HG02943 (cell line): Measurements from ENCODE around the gene ZNF385B.

Experiments
- ATAC-seq: cut with Tn5 transposase; IDR thresholded peaks from one replicate; pipeline ENCODE4 v1.9.1; 2021; ENCODE audit warnings: mild to moderate bottlenecking, low read depth, moderate library complexity; ENCODE audit not compliant: unreplicated experiment

Gene ZNF385B

DNA sequence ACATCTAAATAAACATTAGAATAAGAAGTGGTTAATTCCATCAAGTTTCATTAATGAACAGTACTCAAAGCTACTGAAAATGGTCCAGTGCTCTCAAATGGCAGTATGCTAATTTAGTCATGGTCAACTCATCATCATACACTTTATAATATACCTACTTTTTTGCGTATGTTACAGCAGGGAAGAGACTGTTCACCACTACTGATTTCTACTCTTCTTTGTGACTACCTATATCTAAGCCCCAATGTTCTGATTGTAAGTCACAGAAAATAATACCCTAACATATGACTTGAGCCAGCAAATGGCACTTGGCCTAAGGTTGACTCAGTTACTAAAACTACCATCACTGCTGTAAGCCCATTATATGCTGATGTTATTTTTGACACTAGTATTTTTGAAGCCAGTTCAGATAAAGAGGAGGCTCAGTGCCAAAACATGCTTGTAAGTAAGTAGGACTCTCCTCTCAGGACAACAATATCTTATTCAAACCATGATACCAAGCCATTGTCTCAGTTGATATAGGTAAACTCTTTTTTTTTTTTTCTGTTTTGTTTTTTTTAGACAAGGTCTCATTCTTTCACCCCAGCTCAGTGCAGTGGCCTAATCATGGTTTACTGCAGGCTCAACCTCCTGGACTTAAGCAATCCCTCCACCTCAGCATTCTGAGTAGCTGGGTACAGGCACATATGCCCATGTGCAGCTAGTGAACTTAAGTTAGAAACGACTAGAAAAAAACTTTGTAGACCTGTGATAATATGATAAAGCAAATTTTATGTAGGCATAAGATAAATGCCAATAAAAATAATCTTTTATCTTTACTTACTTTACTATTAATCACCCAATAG is 266.9 kb downstream of the ZNF385B start:
- ATAC-seq, result no peak

GRCh38 chr2:179593323-179593722 is 268.1 kb downstream of the ZNF385B start:
- no peak for ATAC-seq

- ATAC-seq, result no peak
Measured at GRCh38 chr2:179592167-179592936, 269.1 kb downstream of the ZNF385B start.

DNA sequence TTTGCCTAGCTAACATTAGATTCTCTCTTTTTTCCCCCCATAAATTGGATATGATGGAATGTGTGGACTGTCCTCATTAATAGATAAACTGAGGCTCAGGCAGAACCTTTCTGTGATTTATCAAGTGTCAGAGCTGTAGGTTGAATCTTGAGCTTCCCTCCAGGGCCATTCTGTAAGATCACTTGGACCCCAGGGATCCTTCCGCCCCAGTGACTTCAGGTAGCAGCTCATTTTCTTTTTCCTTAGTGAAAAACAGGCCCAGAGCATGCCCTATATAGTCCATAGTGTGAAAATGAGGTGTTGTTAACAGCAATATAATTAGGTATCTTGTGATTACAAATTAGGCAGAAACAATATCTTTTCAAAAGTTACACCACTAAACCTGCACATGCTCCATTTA is 269.7 kb downstream of the ZNF385B start:
- no peak for ATAC-seq

DNA sequence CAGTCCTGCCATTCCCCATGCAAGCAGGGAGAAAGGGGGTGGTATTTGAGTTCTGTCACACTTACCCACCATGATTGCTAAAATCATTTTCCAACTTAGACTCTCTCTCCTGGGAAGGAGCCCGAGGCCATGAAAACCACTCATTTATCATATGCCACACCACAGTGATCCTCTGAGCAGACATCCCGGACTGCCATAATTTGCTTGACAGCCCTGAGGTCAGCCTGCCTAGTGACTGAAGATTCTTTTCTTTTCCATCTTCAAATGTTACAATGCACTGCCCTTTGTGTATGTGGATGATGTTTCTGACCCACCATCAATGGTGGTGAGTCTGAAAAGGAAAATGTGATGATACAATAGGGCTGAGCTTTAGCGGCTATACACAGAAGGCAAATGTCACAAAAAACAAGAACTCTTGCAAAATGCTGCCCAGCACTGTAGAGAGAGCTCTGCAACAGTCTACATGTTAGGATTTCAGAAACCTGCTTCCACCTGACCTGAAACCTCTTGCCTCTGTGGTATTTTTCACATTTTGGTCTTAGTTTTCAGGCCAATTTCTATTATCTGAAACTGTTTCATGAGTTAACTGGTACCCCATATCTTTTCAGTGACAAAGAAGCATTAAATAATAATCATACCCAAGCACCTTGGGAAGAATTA is 272.8 kb downstream of the ZNF385B start:
- no peak for ATAC-seq

- ATAC-seq, result no peak
Measured at GRCh38 chr2:179584760-179585159, 276.7 kb downstream of the ZNF385B start.

DNA sequence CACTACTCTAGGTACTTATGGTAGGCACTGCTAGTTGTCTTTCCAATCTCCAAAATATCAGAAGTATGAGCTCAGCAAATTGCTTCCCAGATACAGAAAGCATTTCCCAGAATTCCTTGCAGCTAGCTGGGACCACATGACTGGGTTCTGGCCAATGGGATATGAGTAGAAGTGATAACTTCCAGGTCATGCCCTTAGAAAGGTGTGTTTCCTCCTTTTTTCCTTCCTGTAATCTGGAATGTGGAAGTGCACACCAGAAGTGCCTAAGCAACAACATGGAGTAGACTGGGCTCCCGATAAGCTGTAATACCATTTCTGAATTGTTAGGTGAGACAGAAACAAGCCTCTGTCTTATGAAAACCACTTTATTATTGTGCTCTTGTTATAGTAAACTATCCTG is 279.8 kb downstream of the ZNF385B start:
- no peak for ATAC-seq

DNA sequence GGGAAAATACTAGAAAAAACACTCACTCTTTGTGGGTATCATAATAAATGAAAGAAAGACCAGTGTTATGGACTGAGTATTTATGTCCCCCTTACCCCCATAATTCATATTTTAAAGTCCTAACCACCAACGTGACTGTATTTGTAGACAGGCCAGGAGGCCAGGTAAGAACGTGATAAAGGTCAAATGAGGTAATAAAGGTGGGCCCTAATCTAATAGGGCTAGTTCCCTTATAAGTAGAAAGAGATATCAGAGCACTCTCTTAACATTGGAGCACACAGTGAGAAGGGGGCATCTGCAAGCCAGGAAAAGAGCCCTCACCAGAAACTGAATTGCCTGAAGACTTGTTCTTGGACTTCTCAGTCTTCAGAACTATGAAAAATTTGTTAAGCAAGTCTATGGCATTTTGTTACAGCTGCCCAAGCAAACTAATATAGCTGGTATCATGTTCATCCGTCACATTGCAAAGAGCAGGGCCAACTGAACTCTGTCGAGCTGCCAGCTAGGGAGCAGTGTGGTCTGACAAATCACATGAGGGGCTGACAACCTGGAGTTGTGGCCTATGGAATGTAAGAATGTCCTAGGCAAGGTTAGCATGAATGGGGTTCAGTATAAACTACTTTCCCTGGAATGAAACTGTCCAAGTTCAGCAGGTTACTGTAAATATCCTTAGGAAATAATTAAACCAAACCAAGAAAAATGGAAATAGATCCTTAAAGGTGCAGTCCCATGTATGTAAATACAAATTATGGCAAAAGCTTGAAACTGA is 280.9 kb downstream of the ZNF385B start:
- no peak for ATAC-seq

DNA sequence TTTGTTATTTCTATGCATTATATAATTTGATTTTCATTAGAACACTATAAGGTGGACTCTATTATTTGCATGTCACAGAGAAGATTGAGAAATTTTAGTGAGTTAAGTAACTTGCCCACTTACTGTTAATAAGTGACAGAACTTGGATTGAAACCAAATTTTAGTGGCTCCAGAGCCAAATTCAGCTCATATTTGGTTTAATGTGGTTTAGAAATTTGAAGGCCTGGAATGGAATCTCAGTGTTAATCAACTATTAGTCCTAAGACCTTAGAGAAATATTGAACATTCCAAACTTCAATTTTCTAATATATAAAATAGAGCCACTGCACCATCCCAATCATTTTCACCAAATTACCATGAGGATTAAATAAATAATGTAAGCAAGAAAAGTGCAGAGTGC is 281.6 kb downstream of the ZNF385B start:
- ATAC-seq, result no peak

- ATAC-seq, result no peak
Measured at GRCh38 chr2:179578171-179578916, 283.1 kb downstream of the ZNF385B start.

DNA sequence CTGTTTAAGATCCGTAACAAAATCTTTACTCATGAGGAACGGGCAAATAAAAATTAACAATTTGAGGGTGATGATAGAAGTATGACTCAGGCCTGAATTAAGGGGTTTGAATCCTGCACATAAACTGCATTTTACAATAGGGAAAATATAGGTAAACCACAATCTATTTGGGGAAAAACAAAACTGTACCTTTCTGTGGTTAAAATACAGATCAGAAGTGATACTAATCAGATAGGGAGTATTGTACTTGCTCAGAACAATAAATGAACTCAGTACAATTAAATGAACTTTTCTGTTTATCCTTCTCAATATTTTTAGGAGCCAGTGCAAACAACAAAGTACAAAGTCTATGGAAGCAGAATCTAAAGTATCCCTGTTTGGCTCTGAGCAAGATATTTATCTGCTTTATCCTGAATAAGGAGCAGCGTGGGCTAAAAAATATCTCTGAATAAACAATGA is 287.3 kb downstream of the ZNF385B start:
- ATAC-seq, result no peak

DNA sequence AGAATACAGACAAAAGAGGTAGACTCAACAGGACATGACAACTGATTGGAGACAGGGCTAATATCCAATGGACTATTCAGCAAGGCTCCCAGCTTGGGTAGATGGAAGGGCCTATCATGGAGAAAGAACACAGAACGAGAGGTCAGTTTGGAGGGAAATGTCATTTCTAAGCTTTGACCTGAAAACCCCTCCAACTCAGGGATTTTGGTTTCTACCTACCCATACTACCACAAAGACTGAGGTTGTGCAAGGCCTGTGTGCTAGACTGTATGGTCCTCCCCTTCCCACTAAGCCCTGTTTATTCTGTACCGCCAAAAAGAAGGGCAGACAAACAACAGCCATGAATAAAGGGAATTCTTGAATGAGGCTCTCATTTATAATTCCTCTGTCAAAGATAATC is 288.9 kb downstream of the ZNF385B start:
- ATAC-seq, result no peak

GRCh38 chr2:179571721-179572120 is 289.7 kb downstream of the ZNF385B start:
- ATAC-seq, result no peak

DNA sequence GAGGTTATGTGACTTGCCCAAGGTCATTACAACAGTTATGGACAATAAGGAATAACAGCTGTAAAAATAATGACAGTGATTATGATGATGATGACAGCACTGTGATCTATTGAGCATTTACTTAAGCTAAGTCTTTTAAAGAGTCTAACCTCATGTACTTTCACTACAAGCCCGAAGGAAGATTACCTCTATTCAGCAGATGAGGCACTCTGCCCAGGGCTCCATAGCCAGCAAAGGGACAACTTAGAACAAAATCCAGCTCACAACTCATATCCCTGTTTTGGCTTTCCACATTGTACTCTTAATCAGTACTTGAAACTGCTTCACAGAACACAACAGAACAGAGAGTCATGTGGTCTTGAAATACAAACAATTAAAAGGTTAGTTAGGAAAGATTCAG is 290.2 kb downstream of the ZNF385B start:
- no peak for ATAC-seq

DNA sequence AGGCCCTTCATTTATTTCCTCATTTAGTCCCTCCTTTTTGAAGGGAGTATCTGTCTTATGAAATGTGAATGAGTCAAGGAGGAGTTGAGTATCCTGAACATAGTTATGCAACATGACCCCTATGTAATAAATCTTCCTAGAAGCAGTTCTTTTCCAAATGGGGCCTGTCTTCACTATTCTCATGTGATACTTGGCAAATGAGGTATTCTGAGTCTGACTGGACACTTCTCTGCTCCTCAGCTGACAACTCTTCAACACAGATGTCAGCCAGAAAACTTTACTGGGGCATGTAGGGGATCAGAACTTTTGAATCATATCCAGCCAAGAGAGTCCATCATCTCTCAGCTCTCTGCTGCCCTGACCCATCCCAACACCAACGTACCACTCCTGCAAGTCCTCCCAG is 291.6 kb downstream of the ZNF385B start:
- no peak for ATAC-seq

GRCh38 chr2:179565807-179566206 is 295.6 kb downstream of the ZNF385B start:
- ATAC-seq, result no peak

- no peak for ATAC-seq
Measured at GRCh38 chr2:179562330-179562885, 299.0 kb downstream of the ZNF385B start.

GRCh38 chr2:179561702-179562101 is 299.7 kb downstream of the ZNF385B start:
- no peak for ATAC-seq

DNA sequence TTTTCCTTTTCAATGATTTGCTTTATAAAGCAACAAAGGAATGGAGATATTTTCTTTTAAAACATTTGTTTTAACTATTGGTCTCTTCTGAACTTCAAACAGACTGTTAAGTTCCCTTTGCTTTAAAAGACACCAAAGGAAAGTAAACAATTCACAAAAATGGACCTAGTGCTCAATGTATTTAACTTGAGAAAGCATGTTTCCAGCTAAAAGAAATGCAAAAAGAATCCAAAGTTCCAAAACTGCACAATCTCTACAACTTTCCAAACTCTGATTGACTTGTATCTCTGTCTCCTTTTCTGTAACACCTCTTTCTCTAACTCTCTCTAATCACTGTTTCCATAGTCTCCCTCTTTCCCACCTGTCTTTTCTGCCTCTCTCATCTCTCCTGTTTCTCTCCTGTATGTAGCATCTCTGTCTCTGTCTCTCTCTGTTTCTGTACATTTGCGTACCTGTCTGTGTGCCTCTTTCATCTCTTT is 301.1 kb downstream of the ZNF385B start:
- no peak for ATAC-seq
